PC-3 (cell line): ENCODE data around the gene NFIX. TPM values are rescaled to one million over a fixed set of nuclear protein-coding genes. Genes with fewer than 3 reads are reported as not detected.

ENCODE experiments used
- ATAC-seq: fragments of 200-7000 bp; cut with Tn5 transposase; 2 replicates; pipeline ENCODE4 v1.9.1; 2020; ENCODE audit warnings: mild to moderate bottlenecking, moderate library complexity
- BruUV-seq: library from RNA; stranded (reverse); fragments of 400-500 nt; replicated peaks from 2 replicates; lab custom pipeline; 2021; lab: Mats Ljungman, UMichigan
- CTCF ChIA-PET: fragments of 300-600 bp; sonication (Branson Sonifier 250); formaldehyde crosslinking; loops from one replicate; lab custom pipeline; 2022; ENCODE audit warnings: antibody characterized with exemption; lab: Charles Lee
- POLR2A ChIA-PET: fragments of 300-600 bp; sonication (Branson Sonifier 250); formaldehyde crosslinking; loops from one replicate; lab custom pipeline; 2022; ENCODE audit warnings: antibody characterized with exemption; ENCODE audit not compliant: unreplicated experiment; lab: Charles Lee
- DNase-seq: peaks from one replicate; pipeline ENCODE4 v3.0.0-alpha.2; 2015
- H2AFZ ChIP-seq: fragments of 300-600 bp; sonication (generic); 2 replicates; pipeline ENCODE4 v1.6.0; 2016; ENCODE audit warnings: antibody characterized with exemption, low read length
- H3F3A ChIP-seq: fragments of 300-600 bp; sonication (generic); one replicate; pipeline ENCODE4 v1.6.0; 2017; ENCODE audit warnings: antibody characterized with exemption, low read length, control low read depth, mild to moderate bottlenecking; ENCODE audit not compliant: unreplicated experiment
- H3K27ac ChIP-seq: fragments of 300-600 bp; sonication (generic); 2 replicates; pipeline ENCODE4 v1.5.1; 2016; ENCODE audit warnings: mild to moderate bottlenecking, low read length
- H3K27me3 ChIP-seq: fragments of 300-600 bp; sonication (generic); 2 replicates; pipeline ENCODE4 v1.6.1; 2016; ENCODE audit warnings: low read length, mixed read lengths
- H3K36me3 ChIP-seq: fragments of 300-600 bp; sonication (generic); 2 replicates; pipeline ENCODE4 v1.6.1; 2016; ENCODE audit warnings: low read depth, mixed run types, low read length, mixed read lengths
- H3K4me1 ChIP-seq: fragments of 300-600 bp; sonication (generic); 2 replicates; pipeline ENCODE4 v1.5.1; 2016; ENCODE audit warnings: low read length; ENCODE audit not compliant: insufficient read depth
- H3K4me2 ChIP-seq: fragments of 300-600 bp; sonication (generic); 2 replicates; pipeline ENCODE4 v1.6.0; 2016; ENCODE audit warnings: low read length
- H3K4me3 ChIP-seq: fragments of 300-600 bp; sonication (generic); 2 replicates; pipeline ENCODE4 v1.5.1; 2016; ENCODE audit warnings: mild to moderate bottlenecking, low read length, mixed read lengths
- H3K79me2 ChIP-seq: fragments of 300-600 bp; sonication (generic); 2 replicates; pipeline ENCODE4 v1.6.1; 2017; ENCODE audit warnings: low read length, mixed read lengths
- H3K9ac ChIP-seq: fragments of 300-600 bp; sonication (generic); 2 replicates; pipeline ENCODE4 v1.6.0; 2016; ENCODE audit warnings: mild to moderate bottlenecking, low read length
- H3K9me2 ChIP-seq: fragments of 300-600 bp; sonication (generic); replicated peaks from 2 replicates; pipeline ENCODE4 v1.6.1; 2016; ENCODE audit warnings: mixed run types, low read length, mixed read lengths
- H3K9me3 ChIP-seq: fragments of 300-600 bp; sonication (generic); 2 replicates; pipeline ENCODE4 v1.6.1; 2016; ENCODE audit warnings: low read length, mixed read lengths
- H4K20me1 ChIP-seq: fragments of 300-600 bp; sonication (generic); 2 replicates; pipeline ENCODE4 v1.6.1; 2016; ENCODE audit warnings: low read length, mixed read lengths
- EZH2 ChIP-seq: fragments of 300-600 bp; sonication (generic); IDR thresholded peaks from one replicate; pipeline ENCODE4 v1.6.1; 2017; ENCODE audit warnings: antibody characterized with exemption, mild to moderate bottlenecking, low read length; ENCODE audit not compliant: unreplicated experiment
- EZH2phosphoT487 ChIP-seq: fragments of 300-600 bp; sonication (generic); IDR thresholded peaks from 2 replicates; pipeline ENCODE4 v1.6.1; 2018; ENCODE audit warnings: mild to moderate bottlenecking, antibody characterized with exemption, low read length, borderline replicate concordance
- intact Hi-C: fragments of 100-400 bp; cut with micrococcal nuclease; formaldehyde crosslinking; loops from 2 replicates; pipeline ENCODE4 v1.9.0; 2023
- total RNA-seq: library from RNA; depleted of rRNA; stranded (reverse); fragments of >200 nt; gene quantifications from 2 replicates; pipeline ENCODE4 v1.2.3, GENCODE V29; 2014
- TF ChIP-seq, protein P1 (sequence below): fragments of 300-600 bp; sonication (generic); conservative IDR thresholded peaks from 2 replicates; pipeline ENCODE4 v1.5.1; 2017; ENCODE audit warnings: antibody characterized with exemption, low read depth, mild to moderate bottlenecking, low read length

Gene NFIX
- total RNA-seq, 1 experiment from 2014 or later = 43.3 TPM

DNA sequence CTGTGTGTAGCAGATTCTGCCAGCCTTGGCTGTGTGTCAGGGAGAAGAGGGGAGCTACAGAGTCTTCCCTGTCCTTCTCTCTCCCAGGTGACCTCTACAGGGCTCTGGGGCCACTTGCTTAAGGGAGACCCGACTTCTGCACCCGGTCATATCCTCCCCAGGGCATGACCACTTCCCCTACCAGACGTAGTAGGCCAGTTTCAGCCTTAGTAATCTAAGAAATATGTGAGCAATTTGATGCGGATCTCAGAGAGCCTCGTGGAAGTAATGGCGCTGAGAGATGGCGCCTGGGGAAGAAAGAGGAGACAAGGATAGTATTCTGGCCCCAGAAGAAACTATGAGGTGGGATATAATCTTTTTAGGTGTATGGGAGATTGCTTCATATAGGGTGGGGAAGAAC, 41.9 kb downstream of the NFIX start:
- Histone ChIP-seq H3K4me1 (peaks cover 58% of the 10 kb centered on the region), H3K9ac (peak overlapping the region; percentile 47), H3K27ac (peak overlapping the region; percentile 85), H3K27me3 (no peaks in the 10 kb centered on the region), H3K79me2 (peaks cover 97% of the 10 kb centered on the region), H3K9me2 (no peaks in the 10 kb centered on the region), H3K36me3 (peaks cover 8% of the 10 kb centered on the region; the same call in 1 of the 2 replicates), H2AFZ (no peak overlapping the region), H4K20me1 (no peaks in the 10 kb centered on the region), H3K4me3 (peak overlapping the region; percentile 19; the same call in 1 of the 2 replicates), H3K4me2 (peak overlapping the region; percentile 67), H3K9me3 (no peaks in the 10 kb centered on the region), H3F3A (no peaks in the 10 kb centered on the region)
- TSS peak; percentile 51 for BruUV-seq
- intact Hi-C loops = no loop called here
- peak; percentile 36 for ATAC-seq
- TF ChIP-seq EZH2phosphoT487 (no peak), EZH2 (no peak)
- TF ChIP-seq, protein P1, sequence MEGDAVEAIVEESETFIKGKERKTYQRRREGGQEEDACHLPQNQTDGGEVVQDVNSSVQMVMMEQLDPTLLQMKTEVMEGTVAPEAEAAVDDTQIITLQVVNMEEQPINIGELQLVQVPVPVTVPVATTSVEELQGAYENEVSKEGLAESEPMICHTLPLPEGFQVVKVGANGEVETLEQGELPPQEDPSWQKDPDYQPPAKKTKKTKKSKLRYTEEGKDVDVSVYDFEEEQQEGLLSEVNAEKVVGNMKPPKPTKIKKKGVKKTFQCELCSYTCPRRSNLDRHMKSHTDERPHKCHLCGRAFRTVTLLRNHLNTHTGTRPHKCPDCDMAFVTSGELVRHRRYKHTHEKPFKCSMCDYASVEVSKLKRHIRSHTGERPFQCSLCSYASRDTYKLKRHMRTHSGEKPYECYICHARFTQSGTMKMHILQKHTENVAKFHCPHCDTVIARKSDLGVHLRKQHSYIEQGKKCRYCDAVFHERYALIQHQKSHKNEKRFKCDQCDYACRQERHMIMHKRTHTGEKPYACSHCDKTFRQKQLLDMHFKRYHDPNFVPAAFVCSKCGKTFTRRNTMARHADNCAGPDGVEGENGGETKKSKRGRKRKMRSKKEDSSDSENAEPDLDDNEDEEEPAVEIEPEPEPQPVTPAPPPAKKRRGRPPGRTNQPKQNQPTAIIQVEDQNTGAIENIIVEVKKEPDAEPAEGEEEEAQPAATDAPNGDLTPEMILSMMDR = no peak
- peak; percentile 91 for DNase-seq
- ChIA-PET POLR2A (no interaction called here), CTCF (interaction anchor here (1.5 to 1.7 kb wide), 3 partner anchors 17 to 24 kb away, joined by 3 to 9 read pairs (median 7); no protein-coding TSS in a partner anchor)

DNA sequence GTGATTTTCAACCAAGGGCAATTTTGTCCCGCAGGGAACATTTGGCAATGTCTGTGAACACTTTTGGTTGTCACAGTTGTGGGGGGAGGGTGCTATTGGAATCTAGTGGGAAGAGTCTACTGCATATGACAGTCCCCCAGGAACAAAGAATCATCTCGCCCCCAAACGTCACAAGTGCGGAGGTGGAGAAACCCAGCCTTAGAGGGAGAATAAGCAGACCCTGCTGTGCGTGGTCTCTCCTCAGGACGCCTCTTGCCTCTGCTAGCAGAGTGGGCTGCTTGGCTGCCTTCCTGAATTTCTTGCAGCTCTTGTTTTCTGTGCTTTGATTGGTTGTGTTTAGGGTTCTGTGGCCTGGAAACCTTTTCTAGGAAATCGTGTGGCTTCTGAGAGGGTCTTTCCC, 42.5 kb downstream of the NFIX start:
- ChIA-PET CTCF (no interaction called here), POLR2A (no interaction called here)
- Histone ChIP-seq H3F3A (no peaks in the 10 kb centered on the region), H3K27me3 (no peaks in the 10 kb centered on the region), H3K9me3 (no peaks in the 10 kb centered on the region), H3K79me2 (peaks cover 97% of the 10 kb centered on the region), H3K27ac (peak overlapping the region; percentile 85), H3K4me1 (peaks cover 52% of the 10 kb centered on the region), H4K20me1 (no peaks in the 10 kb centered on the region), H3K36me3 (peaks cover 8% of the 10 kb centered on the region; the same call in 1 of the 2 replicates), H3K4me3 (no peak overlapping the region), H3K9me2 (no peaks in the 10 kb centered on the region), H3K4me2 (peak overlapping the region; percentile 67), H3K9ac (peak overlapping the region; percentile 47), H2AFZ (no peak overlapping the region)
- intact Hi-C loops = no loop called here
- ATAC-seq = no peak
- DNase-seq = no peak
- TF ChIP-seq, protein P1 = no peak
- TF ChIP-seq EZH2 = no peak
- TF ChIP-seq EZH2phosphoT487 = no peak
- BruUV-seq = no TSS peak

DNA sequence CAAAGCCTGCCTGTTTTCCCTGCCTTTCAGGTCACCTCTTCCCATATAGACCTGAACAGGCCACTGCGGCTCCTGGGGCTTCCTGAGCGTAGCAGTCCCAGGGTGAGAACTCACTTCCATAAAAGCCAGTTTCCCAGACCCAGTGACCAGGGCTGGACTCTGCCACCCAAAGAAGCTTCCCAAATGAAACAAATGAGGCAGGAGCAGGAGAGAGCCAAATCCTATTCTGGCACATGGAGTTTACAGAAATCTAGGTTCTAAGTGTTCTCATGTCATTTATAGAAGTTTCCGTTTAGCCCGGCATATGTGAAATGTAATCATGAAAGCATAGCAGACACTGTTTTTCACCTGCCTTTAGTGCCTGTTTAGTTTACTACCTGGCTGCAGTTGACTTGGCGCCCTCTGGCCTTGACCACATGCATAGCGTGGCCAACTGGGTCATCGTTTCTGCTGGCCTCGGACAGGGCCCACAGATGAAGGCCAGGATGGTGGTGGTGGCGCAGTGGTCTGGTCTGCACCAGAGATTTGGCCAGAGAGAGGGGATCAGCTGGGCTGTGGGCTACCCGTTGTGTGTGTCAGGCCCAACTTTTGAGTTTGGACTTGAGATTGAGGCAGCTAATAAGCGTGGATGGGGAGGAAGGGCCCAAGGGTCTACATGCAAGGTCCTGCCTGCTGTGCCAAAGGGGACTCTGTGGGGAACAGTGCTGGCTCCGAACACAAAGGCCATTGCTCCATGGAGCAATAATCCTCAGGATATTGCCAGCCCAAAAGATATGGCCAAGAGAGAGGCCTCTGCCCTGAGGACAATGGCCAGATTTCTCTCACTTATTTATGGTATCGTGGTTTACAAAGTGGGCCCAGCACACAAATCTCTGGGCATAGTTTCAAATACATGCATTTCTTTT, 43.3 kb downstream of the NFIX start:
- H3K79me2 ChIP-seq = peaks cover 97% of the 10 kb centered on the region
- H3F3A ChIP-seq = no peaks in the 10 kb centered on the region
- POLR2A ChIA-PET = no interaction called here
- no peaks in the 10 kb centered on the region for H3K27me3 ChIP-seq
- H4K20me1 ChIP-seq = no peaks in the 10 kb centered on the region
- no peaks in the 10 kb centered on the region for H3K9me3 ChIP-seq
- ATAC-seq (no peak), DNase-seq (no peak)
- peaks cover 8% of the 10 kb centered on the region; the same call in 1 of the 2 replicates for H3K36me3 ChIP-seq
- peak overlapping the region; percentile 85; the same call in 1 of the 2 replicates for H3K27ac ChIP-seq
- no peaks in the 10 kb centered on the region for H3K9me2 ChIP-seq
- peaks cover 44% of the 10 kb centered on the region for H3K4me1 ChIP-seq
- CTCF ChIA-PET = no interaction called here
- intact Hi-C loops = no loop called here
- H3K4me2 ChIP-seq = no peak overlapping the region
- no peak overlapping the region for H3K9ac ChIP-seq
- no peak overlapping the region for H3K4me3 ChIP-seq
- H2AFZ ChIP-seq = no peak overlapping the region
- TF ChIP-seq, protein P1 = peak; percentile 36; the same call in 1 of the 2 replicates
- TF ChIP-seq EZH2phosphoT487 (no peak), EZH2 (no peak)
- no TSS peak for BruUV-seq
